HFF-Myc (cell line): ENCODE results near the gene DYNLT4.
"Not testable (repeated sequence)": the region's sequence is repeated elsewhere in the genome, so short reads cannot be mapped to it uniquely, and the experiment has no call there.

ENCODE experiments used
- DNase-seq: peaks from one replicate; pipeline ENCODE4 v3.0.0-alpha.2; 2011; ENCODE audit warnings: low read depth; ENCODE audit errors: extremely low read depth
- H3K4me3 ChIP-seq: replicated peaks from 2 replicates; pipeline ENCODE4 v1.5.1; 2011; ENCODE audit warnings: low read depth, mild to moderate bottlenecking, control low read depth, low read length
- CTCF ChIP-seq: IDR thresholded peaks from 2 replicates; pipeline ENCODE4 v1.5.1; 2012; ENCODE audit warnings: mild to moderate bottlenecking, low read depth, low read length, control low read depth; ENCODE audit errors: missing control alignments

The DYNLT4 gene

DNA sequence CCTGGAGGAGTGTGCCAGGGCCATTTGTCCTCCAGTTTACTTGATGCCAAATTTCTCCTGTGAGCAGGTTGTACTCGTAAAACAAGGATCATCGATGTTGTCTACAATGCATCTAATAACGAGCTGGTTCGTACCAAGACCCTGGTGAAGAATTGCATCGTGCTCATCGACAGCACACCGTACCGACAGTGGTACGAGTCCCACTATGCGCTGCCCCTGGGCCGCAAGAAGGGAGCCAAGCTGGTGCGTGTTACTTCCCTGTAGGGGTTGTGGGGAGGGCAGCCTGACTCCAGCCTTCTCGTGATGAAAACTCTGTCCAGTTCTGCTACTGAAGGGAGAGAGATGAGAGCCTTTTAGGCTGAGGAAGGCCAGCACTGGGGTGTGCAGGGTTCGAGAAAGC, 29.6 kb downstream of the DYNLT4 start:
- H3K4me3 ChIP-seq = peak overlapping the region; percentile 100
- TF ChIP-seq CTCF = no peak
- no peak for DNase-seq

DNA sequence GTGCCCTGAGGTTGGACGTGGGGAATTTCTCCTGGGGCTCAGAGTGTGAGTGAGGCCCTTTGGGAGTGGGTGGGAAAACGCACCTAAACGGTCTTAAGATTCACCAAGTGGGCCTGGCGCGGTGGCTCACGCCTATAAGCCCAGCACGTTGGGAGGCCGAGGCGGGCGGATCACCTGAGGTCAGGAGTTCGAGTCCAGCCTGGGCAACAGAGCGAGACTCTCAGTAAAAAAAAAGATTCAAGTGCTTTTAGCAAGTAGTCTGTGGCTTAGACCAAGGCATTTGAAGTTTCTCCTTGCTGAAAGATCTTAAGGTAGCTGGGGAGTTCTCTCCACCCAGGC, 30.5 kb downstream of the DYNLT4 start:
- no peak for TF ChIP-seq CTCF
- DNase-seq = no peak
- H3K4me3 ChIP-seq = peak overlapping the region; percentile 100

- no peak for DNase-seq
- peak overlapping the region; percentile 100 for H3K4me3 ChIP-seq
- no peak for TF ChIP-seq CTCF
Measured at GRCh38 chr1:44775930-44776729, 31.0 kb downstream of the DYNLT4 start.

DNA sequence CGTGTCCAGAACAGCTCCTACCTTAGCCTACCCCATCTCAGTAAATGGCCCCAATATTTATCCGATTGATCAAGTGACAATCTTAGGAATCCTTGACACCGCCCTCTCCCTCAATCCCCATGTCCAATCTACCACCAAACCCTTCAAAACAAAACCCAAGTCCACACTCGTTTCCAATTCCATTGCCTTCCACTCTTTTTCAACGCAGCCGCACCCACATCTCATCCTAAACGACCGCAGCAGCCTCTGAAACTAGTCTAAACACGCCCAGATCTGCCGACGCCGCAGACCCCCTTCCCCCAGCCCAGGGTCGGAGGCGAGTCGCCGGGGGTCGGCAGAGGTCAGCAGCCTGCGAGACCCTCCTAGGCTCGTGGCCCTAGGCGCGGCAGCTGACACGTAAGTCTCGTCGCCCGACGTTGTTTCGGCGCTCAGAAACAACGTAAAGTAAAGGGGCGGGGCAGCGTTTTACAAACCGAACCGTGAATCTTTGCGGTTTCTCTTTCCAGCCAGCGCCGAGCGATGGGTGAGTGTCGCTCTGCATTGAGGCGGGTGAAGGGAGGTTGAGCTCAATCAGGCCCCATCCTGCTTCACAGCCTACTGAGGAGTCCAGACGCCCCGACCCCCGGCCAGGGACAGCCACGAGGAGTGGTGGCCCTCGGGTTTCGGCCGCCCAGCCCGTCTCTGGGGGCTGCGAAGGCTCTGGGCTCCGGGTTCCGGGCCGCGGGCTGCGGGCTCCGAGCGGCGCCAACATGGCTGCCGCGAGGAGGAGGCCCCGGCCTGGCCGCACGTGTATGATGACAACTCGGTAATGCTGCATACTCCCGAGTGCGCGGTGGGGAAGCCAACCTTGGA, 31.8 kb downstream of the DYNLT4 start, which contains the start of gene RPS8:
Gene RPS8 (plus strand): TSS at position 463 of the 852 bp plus-strand sequence. CDS start 57 bp downstream, at position 520.
- H3K4me3 ChIP-seq = peak within 1 kb of the TSS; percentile 100
- DNase-seq = peak; percentile 78
- no peak for TF ChIP-seq CTCF

DNA sequence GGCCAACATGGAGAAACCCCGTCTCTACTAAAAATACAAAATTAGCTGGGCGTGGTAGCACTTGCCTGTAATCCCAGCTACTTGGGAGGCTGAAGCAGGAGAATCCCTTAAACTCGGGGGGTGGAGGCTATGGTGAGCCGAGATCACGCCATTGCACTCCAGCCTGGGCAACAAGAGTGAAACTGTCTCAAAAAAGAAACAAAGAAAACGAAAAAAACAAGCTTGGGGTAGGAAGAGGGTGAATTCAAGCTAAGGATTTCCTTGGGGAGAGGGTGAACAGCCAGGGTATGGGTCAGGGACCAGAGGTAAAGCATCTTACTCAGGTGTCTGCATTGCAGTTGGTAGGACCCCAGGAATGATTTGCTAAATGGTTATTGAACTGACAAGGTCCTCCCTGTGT, 40.7 kb downstream of the DYNLT4 start:
- DNase-seq, H3K4me3 ChIP-seq: not testable (repeated sequence)

DNA sequence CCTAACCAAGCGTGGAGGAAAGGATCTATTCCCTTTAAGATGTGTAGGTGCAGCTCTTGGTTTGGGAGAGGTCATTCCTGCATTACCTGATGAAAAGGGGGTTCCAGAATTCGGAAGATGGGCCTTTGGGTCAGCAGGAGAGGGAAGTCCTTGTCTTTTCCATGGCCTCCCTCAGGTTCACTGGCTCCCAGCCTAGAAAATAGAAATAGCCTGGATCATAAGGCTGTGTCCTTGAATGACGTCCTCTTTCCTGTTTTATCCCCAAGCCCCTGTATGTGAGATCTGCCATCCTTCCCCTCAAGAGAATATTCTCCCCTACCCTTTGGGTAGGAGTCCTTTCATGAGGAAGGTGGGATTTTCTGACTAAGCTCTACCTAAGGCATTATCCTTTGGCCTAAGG, 46.3 kb downstream of the DYNLT4 start:
- DNase-seq = no peak
- H3K4me3 ChIP-seq = no peak overlapping the region
- no peak for TF ChIP-seq CTCF

DNA sequence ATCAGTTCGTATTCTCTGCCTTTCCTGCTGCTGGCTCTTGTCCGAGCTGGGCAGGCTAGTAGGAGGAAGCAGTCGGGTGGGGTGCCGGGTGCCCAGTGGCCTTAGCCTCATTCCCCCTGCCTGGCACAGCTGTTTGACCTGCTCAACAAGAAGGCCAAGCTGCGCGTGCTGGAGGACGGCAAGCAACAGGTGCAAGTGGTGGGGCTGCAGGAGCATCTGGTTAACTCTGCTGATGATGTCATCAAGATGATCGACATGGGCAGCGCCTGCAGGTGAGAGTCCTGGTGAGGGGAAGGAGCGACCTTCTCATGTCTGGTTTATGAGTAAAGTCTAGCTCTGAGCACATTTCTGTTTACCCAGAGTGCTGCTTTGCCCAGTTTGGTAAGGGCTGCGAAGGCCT, 48.1 kb downstream of the DYNLT4 start:
- H3K4me3 ChIP-seq = no peak overlapping the region
- DNase-seq = no peak
- no peak for TF ChIP-seq CTCF
